Left renal pelvis (tissue), 4 donors: ENCODE data around the gene SUPT6H. TPM values are rescaled to one million over a fixed set of nuclear protein-coding genes. Genes with fewer than 3 reads are reported as not detected.

Source experiments
- DNase-seq, 4 donors: peaks; one replicate each; pipeline ENCODE4 v3.0.0-alpha.2; 2013; ENCODE audit warnings: low read depth in 4 of 4, low spot score in 3 of 4
- polyA plus RNA-seq, 4 donors: library from polyadenylated mRNA; unstranded; fragments of 120-200 nt; gene quantifications; one replicate each; pipeline ENCODE4 v1.2.1, GENCODE V29; 2013; ENCODE audit not compliant: insufficient read length in 4 of 4

Gene SUPT6H
- polyA plus RNA-seq, 4 donors: 54.9 to 73.2 (median 68.1) TPM

GRCh38 chr17:28700278-28700677 lies 38.3 kb downstream of the SUPT6H start:
- DNase-seq: no peak

GRCh38 chr17:28700830-28701492 lies 39.0 kb downstream of the SUPT6H start:
- no peak for DNase-seq

- no peak for DNase-seq
Measured at GRCh38 chr17:28702026-28702751, 40.2 kb downstream of the SUPT6H start.

DNA sequence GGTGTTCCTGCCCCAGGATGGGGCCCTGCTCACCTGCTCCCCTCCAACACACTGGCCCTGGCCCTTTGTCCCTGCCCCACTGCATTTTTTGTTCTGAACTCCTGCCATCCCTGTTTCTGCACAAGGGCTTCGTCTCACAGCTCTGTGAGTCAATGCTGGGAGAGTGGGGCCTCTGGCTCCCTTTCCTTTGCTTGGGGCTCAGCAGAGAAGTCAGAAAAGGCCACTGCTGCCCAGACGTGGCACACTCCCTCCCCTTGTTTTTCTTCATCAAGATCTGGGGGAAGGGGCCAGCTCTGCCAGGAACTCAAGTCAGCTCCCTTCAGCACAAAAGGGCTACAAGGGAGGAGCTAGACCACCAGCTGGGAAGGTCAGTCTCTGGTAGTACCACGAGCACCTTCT lies 40.7 kb downstream of the SUPT6H start:
- no peak for DNase-seq

- DNase-seq: no peak
Measured at GRCh38 chr17:28703552-28704218, 41.7 kb downstream of the SUPT6H start.

GRCh38 chr17:28704219-28704858 lies 42.3 kb downstream of the SUPT6H start:
- no peak for DNase-seq

- no peak for DNase-seq
Measured at GRCh38 chr17:28705074-28705659, 43.2 kb downstream of the SUPT6H start.

GRCh38 chr17:28705728-28706334 lies 43.8 kb downstream of the SUPT6H start:
- no peak for DNase-seq

DNA sequence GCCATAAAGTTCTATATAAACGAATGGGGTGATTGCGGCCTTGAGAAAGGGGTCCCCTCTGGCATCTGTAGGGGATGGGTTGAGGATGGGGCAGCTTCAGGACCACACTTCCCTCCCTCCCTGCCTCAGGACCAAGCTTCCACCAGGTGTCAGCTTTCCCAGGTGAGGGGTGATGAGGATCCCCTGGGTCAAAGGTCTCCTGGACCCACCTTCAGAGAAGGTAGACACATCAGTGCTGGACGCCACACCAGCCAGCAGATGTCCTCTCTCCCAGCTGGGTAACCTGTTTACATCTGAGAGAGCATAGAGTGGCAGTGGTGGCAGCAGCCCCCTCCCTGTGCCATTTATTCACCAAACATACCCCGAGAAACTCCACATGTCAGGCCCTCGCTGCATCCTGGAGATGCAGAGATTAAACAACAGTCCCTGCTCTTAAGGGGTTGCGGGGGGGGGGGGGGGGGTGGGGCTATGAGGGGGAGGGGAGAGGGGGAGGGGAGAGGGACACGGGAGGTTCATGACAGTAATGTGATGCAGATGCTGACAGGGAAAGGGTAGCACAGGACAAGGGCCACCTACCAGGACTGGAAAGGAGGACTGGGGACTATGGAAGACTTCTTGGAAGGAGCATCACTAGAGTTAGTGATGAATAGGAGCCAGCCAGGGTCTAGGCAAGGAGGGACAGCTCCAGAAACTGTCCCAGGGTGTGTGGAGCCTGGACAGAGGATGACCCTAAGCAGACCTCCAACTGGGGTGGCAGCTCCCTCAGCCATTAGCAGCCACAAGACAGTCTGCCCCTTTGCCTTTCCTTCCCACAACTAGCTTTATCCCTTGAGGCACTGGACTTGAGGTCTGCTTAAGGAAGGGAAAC lies 44.7 kb downstream of the SUPT6H start:
- no peak for DNase-seq

DNA sequence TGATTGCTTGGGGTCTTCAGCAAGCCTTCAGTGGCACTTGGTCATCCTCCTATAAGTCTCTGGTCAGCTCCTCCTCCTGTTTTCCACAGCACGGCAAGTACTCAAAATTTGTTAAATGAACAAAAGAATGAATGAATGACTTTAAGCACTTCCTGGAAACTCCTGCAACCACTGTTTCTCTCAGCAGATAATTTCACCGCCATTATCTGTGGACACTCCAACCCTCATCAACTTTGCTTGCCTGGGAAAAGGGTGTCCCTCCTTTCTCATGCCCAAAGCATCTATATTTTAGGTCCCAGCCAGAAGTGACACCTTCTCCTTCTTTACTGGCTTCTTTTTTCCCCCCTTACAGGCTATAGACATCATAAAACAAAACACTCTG lies 45.3 kb downstream of the SUPT6H start:
- no peak for DNase-seq

DNA sequence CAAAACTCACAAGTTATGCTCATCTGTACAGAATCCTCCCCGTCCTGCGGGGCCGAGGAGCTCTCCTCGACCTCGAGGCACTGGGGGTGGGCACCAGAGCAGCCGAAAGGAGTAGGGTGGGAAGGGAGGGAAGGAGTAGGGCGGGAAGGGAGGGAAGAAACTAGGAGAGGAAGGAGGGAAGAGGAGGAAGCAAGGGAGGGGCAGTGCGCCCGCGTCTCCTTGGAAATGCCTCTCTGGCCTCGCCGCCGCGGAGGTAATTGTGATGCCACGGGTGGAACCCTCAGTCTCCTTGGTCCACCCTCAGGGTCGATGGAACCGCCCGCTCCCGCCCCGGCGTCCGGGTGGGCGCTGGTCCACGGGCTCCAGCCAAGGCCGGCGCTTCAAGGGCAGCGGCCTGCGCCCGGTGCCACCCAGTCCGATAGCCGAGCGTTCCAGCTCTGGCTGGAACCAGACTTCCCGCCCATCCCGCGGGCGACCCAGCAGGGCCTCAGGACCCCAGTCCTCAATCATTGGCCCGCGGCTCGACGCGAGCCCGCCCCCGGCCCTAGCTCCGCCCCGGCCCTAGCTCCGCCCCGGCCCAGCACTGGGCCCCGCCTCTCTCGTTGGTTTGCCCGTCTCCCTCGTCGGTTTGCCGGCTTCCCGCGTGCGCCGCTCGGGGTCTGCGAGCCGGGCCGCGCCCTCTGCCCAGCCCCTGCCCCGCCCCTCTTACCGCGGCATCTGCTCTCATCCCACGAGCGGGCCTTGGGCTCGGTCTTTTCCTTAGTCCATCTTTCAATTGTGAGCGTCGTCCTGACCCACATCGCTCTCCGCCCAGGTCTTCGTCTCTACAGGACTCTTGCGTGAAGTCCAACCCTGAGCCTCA lies 49.1 kb downstream of the SUPT6H start:
- DNase-seq: peak in 2 of 4 donors; percentile 80 to 83

- no peak for DNase-seq
Measured at GRCh38 chr17:28711723-28712031, 49.7 kb downstream of the SUPT6H start, which contains the start of gene PROCA1. Gene PROCA1, minus strand, starts transcription at chr17:28711888. Its CDS starts 228 bp downstream, at chr17:28711660.

DNA sequence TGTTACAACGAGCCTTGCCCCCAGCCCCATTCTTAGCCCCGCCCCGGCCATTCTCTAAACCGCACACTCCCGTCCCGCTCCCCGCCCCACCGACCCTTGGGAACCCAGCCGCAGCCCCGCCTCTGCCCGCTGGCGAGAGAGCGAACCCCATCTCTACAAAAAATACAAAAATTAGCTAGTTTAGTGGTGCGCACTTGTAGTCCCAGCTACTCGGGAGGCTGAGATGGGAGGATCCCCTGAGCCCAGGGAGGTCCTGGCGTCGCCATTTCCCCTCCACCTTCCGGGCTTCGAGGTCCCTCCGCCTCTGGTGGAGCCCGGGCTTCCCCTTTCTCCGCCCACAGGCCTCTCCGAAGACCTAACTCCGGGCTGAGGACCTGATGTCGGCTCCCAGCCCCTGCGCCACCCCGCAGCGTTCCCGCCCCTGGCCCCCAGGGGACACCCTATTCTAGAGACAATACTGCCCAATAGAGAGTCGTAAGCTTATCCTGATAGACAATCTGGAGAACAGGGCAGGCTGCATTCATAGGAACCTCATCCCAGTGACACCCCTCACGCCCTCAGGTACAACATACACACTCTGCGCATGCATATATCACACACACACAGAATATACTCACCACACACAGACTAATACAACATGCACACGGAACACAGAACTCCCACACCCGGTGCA lies 50.2 kb downstream of the SUPT6H start:
- no peak for DNase-seq

- no peak for DNase-seq
Measured at GRCh38 chr17:28712705-28713415, 50.9 kb downstream of the SUPT6H start.

DNA sequence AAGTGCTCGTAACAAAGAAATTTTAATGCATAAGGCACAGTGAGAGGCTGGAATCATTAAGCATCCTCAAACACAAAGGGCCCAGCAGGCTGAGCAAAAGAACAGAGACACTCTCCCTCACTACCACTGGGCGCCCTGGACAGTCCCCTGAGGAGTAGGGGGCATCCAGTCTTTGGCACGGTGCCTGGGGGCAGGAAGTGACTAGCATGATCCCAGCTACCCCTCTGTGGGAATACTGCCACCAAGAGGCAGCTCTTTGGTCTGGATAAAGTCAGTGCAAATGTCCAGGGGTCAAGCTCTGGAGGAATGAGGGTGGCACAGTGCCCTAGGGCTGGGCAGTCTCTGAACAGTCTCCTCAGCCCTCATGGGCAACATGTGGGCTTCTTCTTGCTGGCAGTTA lies 52.3 kb downstream of the SUPT6H start:
- DNase-seq: no peak

DNA sequence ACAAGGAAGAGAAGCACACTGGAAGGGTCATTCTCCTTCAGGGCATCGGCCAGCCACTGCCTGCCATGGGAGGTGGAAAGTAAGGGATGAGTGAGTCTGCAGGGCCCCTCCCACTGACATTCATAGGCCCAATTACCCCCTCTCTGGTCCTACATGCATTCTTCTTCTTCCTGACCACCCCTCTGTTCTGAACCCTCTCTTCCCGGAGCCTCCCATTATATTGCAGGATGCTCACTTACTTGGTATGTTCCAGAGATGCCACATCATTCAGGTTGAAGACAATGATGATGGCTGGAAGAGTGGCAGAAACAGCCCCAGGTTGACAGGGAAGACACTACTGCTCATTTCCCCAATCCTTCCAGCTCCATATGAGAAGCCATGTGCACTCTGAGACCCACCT lies 53.2 kb downstream of the SUPT6H start:
- DNase-seq: no peak

- DNase-seq: no peak
Measured at GRCh38 chr17:28716740-28717577, 55.0 kb downstream of the SUPT6H start.
